H1 (cell line): Measurements from ENCODE around the gene IL31. TPM values are rescaled to one million over a fixed set of nuclear protein-coding genes. Genes with fewer than 3 reads are reported as not detected.

Experiments
- CTCF ChIA-PET: fragments of 300-600 bp; sonication (Branson Sonifier 250); formaldehyde crosslinking; loops from one replicate; lab custom pipeline; 2021; ENCODE audit not compliant: partially characterized antibody; lab: Charles Lee
- POLR2A ChIA-PET: fragments of 300-600 bp; sonication (Branson Sonifier 250); formaldehyde crosslinking; loops from one replicate; lab custom pipeline; 2021; ENCODE audit warnings: inconsistent platforms; ENCODE audit not compliant: partially characterized antibody; lab: Charles Lee
- DNase-seq, 2 experiments: peaks; one replicate each; pipeline versions ENCODE4 v3.0.0 to v3.0.0-alpha.2; 2010 to 2022; ENCODE audit warnings: low spot score in 2 of 2, low read depth in 1 of 2, mixed read lengths in 1 of 2
- FAIRE-seq: peaks from 2 replicates; lab custom pipeline; 2011; peaks lifted over from hg19 to GRCh38; lab: Jason Lieb, UNC
- H2AFZ ChIP-seq: 2 replicates; pipeline ENCODE4 v1.8.1; 2012; ENCODE audit warnings: low read length, inconsistent platforms
- H2AK5ac ChIP-seq: 2 replicates; pipeline ENCODE4 v1.6.1; 2013; ENCODE audit warnings: low read depth, low read length
- H2BK120ac ChIP-seq: replicated peaks from 2 replicates; pipeline ENCODE3; 2013; ENCODE audit warnings: low read depth, low read length, inconsistent platforms
- H2BK12ac ChIP-seq: 2 replicates; pipeline ENCODE4 v1.6.1; 2013; ENCODE audit warnings: low read depth, low read length
- H2BK15ac ChIP-seq: 2 replicates; pipeline ENCODE4 v1.6.1; 2013; ENCODE audit warnings: low read length
- H2BK20ac ChIP-seq: 2 replicates; pipeline ENCODE4 v1.6.1; 2013; ENCODE audit warnings: low read length
- H2BK5ac ChIP-seq: 2 replicates; pipeline ENCODE4 v1.6.1; 2013; ENCODE audit warnings: low read depth, low read length
- H3K14ac ChIP-seq: 2 replicates; pipeline ENCODE4 v1.6.1; 2013; ENCODE audit warnings: inconsistent platforms; ENCODE audit not compliant: insufficient read length
- H3K18ac ChIP-seq: 2 replicates; pipeline ENCODE4 v1.6.1; 2013; ENCODE audit warnings: low read length; ENCODE audit errors: extremely low read depth
- H3K23ac ChIP-seq: 2 replicates; pipeline ENCODE4 v1.6.1; 2013; ENCODE audit warnings: inconsistent platforms; ENCODE audit not compliant: insufficient read length
- H3K23me2 ChIP-seq: 2 replicates; pipeline ENCODE4 v1.6.1; 2013; ENCODE audit warnings: low read depth, low read length
- H3K27ac ChIP-seq: 2 replicates; pipeline ENCODE4 v1.6.1; 2011; ENCODE audit warnings: low read depth, low read length, inconsistent platforms
- H3K27me3 ChIP-seq, 4 experiments: replicated peaks in 1 of 4; 1 replicate in 1 of 4; 2 replicates in 3 of 4; pipeline versions ENCODE4 v1.6.1 to v1.8.1; 2011 to 2013; ENCODE audit warnings: low read length in 3 of 4, mild to moderate bottlenecking in 3 of 4, inconsistent platforms in 2 of 4, mixed read lengths in 2 of 4, moderate library complexity in 1 of 4; ENCODE audit not compliant: control insufficient read depth in 3 of 4, insufficient read depth in 3 of 4; ENCODE audit errors: extremely low read depth in 1 of 4
- H3K36me3 ChIP-seq, 4 experiments: 2 replicates each; pipeline versions ENCODE4 v1.6.1 to v1.8.1; 2011 to 2013; ENCODE audit warnings: mild to moderate bottlenecking in 4 of 4, low read length in 3 of 4, moderate library complexity in 2 of 4, control low read depth in 1 of 4, inconsistent platforms in 1 of 4; ENCODE audit not compliant: insufficient read depth in 4 of 4, control insufficient read depth in 2 of 4
- H3K4ac ChIP-seq: replicated peaks from 2 replicates; pipeline ENCODE3; 2013; ENCODE audit warnings: low read length, low read depth, mixed read lengths, inconsistent platforms; ENCODE audit not compliant: insufficient read length
- H3K4me1 ChIP-seq, 4 experiments: replicated peaks in 1 of 4; 1 replicate in 1 of 4; 2 replicates in 3 of 4; pipeline versions ENCODE4 v1.6.1 to v1.8.1; 2011 to 2013; ENCODE audit warnings: low read length in 3 of 4, inconsistent platforms in 2 of 4, mixed read lengths in 1 of 4; ENCODE audit not compliant: insufficient read depth in 4 of 4, control insufficient read depth in 3 of 4
- H3K4me2 ChIP-seq, 2 experiments: 2 replicates each; pipeline versions ENCODE4 v1.6.1 to v1.8.1; 2011 to 2013; ENCODE audit warnings: low read depth in 2 of 2, low read length in 2 of 2, control low read depth in 1 of 2, inconsistent platforms in 1 of 2, mild to moderate bottlenecking in 1 of 2; ENCODE audit not compliant: insufficient read depth in 1 of 2
- H3K4me3 ChIP-seq, 4 experiments: fragments of 200-600, 300-600 bp in 1 of 4; sonication (generic), shearing (Covaris generic), sonication (Bioruptor Twin) in 1 of 4; 2 replicates each; pipeline versions ENCODE4 v1.5.1 to v1.8.1; 2011 to 2016; ENCODE audit warnings: low read length in 4 of 4, low read depth in 3 of 4, control low read depth in 2 of 4, inconsistent platforms in 2 of 4, mild to moderate bottlenecking in 2 of 4, mixed read lengths in 1 of 4, moderate library complexity in 1 of 4; ENCODE audit not compliant: insufficient read depth in 2 of 4; ENCODE audit errors: extremely low read depth in 1 of 4
- H3K56ac ChIP-seq: replicated peaks from 2 replicates; pipeline ENCODE3; 2013; ENCODE audit warnings: low read depth, mild to moderate bottlenecking, mixed read lengths, low read length, inconsistent platforms; ENCODE audit not compliant: insufficient read length
- H3K79me1 ChIP-seq: 2 replicates; pipeline ENCODE4 v1.6.1; 2013; ENCODE audit warnings: low read depth, low read length, control low read depth
- H3K79me2 ChIP-seq, 2 experiments: 2 replicates each; pipeline versions ENCODE4 v1.6.1 to v1.8.1; 2012 to 2013; ENCODE audit warnings: low read length in 2 of 2, mild to moderate bottlenecking in 2 of 2, inconsistent platforms in 1 of 2; ENCODE audit not compliant: insufficient read depth in 2 of 2, control insufficient read depth in 1 of 2
- H3K9ac ChIP-seq, 4 experiments: replicated peaks in 1 of 4; 1 replicate in 1 of 4; 2 replicates in 3 of 4; pipeline versions ENCODE4 v1.6.1 to v1.8.1; 2011 to 2013; ENCODE audit warnings: low read depth in 3 of 4, low read length in 3 of 4, control low read depth in 2 of 4, mild to moderate bottlenecking in 2 of 4, moderate library complexity in 2 of 4, inconsistent platforms in 1 of 4; ENCODE audit errors: extremely low read depth in 1 of 4
- H3K9me3 ChIP-seq, 2 experiments: 2 replicates each; pipeline versions ENCODE4 v1.6.1 to v1.8.1; 2012 to 2013; ENCODE audit warnings: mild to moderate bottlenecking in 2 of 2, moderate library complexity in 2 of 2, control low read depth in 1 of 2, inconsistent platforms in 1 of 2, low read depth in 1 of 2, low read length in 1 of 2, mixed read lengths in 1 of 2; ENCODE audit not compliant: insufficient read depth in 2 of 2
- H4K20me1 ChIP-seq, 2 experiments: replicated peaks in 1 of 2; 2 replicates each; pipeline versions ENCODE3 to v1.8.1; 2011 to 2013; ENCODE audit warnings: inconsistent platforms in 2 of 2, low read length in 2 of 2, mild to moderate bottlenecking in 1 of 2; ENCODE audit not compliant: insufficient read depth in 2 of 2, control insufficient read depth in 1 of 2
- H4K5ac ChIP-seq: 2 replicates; pipeline ENCODE4 v1.6.1; 2013; ENCODE audit warnings: low read length, low read depth, mixed read lengths, inconsistent platforms; ENCODE audit not compliant: insufficient read length
- H4K8ac ChIP-seq: 2 replicates; pipeline ENCODE4 v1.8.0; 2013; ENCODE audit warnings: mild to moderate bottlenecking, moderate library complexity, low read length, inconsistent platforms; ENCODE audit not compliant: insufficient read depth; ENCODE audit errors: extremely low read depth
- H4K91ac ChIP-seq: replicated peaks from 2 replicates; pipeline ENCODE3; 2013; ENCODE audit warnings: low read length, mixed read lengths, inconsistent platforms; ENCODE audit not compliant: insufficient read length
- E2F6 ChIP-seq: IDR thresholded peaks from 2 replicates; pipeline ENCODE4 v1.6.1; 2012; ENCODE audit warnings: inconsistent platforms
- GABPA ChIP-seq: IDR thresholded peaks from 2 replicates; pipeline ENCODE4 v1.6.1; 2011; ENCODE audit warnings: mild to moderate bottlenecking, low read length, moderate library complexity, borderline replicate concordance; ENCODE audit not compliant: insufficient read depth
- HDAC6 ChIP-seq: IDR thresholded peaks from one replicate; pipeline ENCODE4 v1.7.1; 2012; ENCODE audit warnings: low read depth, mild to moderate bottlenecking, inconsistent platforms, low read length, moderate library complexity
- JUND ChIP-seq: IDR thresholded peaks from 2 replicates; pipeline ENCODE4 v1.6.1; 2011; ENCODE audit warnings: mild to moderate bottlenecking, improper control_type of control experiment, low read length
- KDM5A ChIP-seq: fragments of 200-600 bp; IDR thresholded peaks from 2 replicates; pipeline ENCODE4 v1.7.1; 2012; ENCODE audit warnings: mild to moderate bottlenecking, low read length, inconsistent platforms, mixed read lengths
- NANOG ChIP-seq: IDR thresholded peaks from 2 replicates; pipeline ENCODE4 v1.6.1; 2011; ENCODE audit warnings: low read length, low read depth, mild to moderate bottlenecking, inconsistent platforms; ENCODE audit not compliant: insufficient read depth, poor library complexity, severe bottlenecking
- POU5F1 ChIP-seq: IDR thresholded peaks from 2 replicates; pipeline ENCODE4 v1.6.1; 2011; ENCODE audit warnings: low read depth, mild to moderate bottlenecking, low read length, moderate library complexity
- RXRA ChIP-seq: IDR thresholded peaks from 2 replicates; pipeline ENCODE4 v1.6.1; 2011; ENCODE audit warnings: low read depth, mild to moderate bottlenecking, low read length, moderate library complexity; ENCODE audit not compliant: insufficient read depth
- SAP30 ChIP-seq: fragments of 300-600 bp; sonication (generic); IDR thresholded peaks from 2 replicates; pipeline ENCODE4 v1.7.1; 2012; ENCODE audit warnings: low read length, moderate library complexity, mild to moderate bottlenecking, inconsistent platforms; ENCODE audit not compliant: insufficient read depth, insufficient replicate concordance
- SIN3A ChIP-seq, 2 experiments: IDR thresholded peaks in 1 of 2; conservative IDR thresholded peaks in 1 of 2; 2 replicates each; pipeline ENCODE4 v1.6.1; 2011 to 2012; ENCODE audit warnings: low read length in 2 of 2, improper control_type of control experiment in 1 of 2, low read depth in 1 of 2, mild to moderate bottlenecking in 1 of 2
- SUZ12 ChIP-seq: fragments of 200-600 bp; sonication (generic); IDR thresholded peaks from 2 replicates; pipeline ENCODE4 v1.6.1; 2012; ENCODE audit warnings: mild to moderate bottlenecking, inconsistent platforms, low read length, moderate library complexity, mixed read lengths
- TAF1 ChIP-seq: IDR thresholded peaks from 2 replicates; pipeline ENCODE4 v1.6.1; 2011; ENCODE audit warnings: mild to moderate bottlenecking, low read depth, low read length
- WGBS, 2 experiments: shearing (Covaris generic) in 1 of 2; methylation state at CpG; one replicate each; pipeline versions ENCODE4 v1.1.6 to v1.1.7; 2013 to 2015; ENCODE audit warnings: low lambda C conversion rate in 2 of 2, mixed read lengths in 2 of 2, inconsistent platforms in 1 of 2, low coverage in 1 of 2, missing lambda C conversion rate in 1 of 2; ENCODE audit not compliant: insufficient replicate concordance in 2 of 2, insufficient coverage in 1 of 2, insufficient read length in 1 of 2; ENCODE audit errors: extremely low coverage in 1 of 2, missing lambda C conversion rate in 1 of 2; 5-methylcytosine and 5-hydroxymethylcytosine counted together
- polyA plus RNA-seq, 7 experiments: library from polyadenylated mRNA; depleted of rRNA in 3 of 7; stranded (reverse) in 5 of 7; unstranded in 2 of 7; fragments of >200 nt in 5 of 7; fragments of 200-250 nt in 2 of 7; gene quantifications; 1 replicate in 5 of 7; 2 replicates in 1 of 7; 4 replicates in 1 of 7; pipeline versions ENCODE4 v1.2.1 to v1.2.3, GENCODE V29; 2011 to 2013; ENCODE audit warnings: missing spikeins in 2 of 7, mixed read lengths in 2 of 7
- total RNA-seq: library from RNA; stranded (reverse); fragmentation: NEBNext Ultra II Directional; extraction: Animal tissue kit (Norgen Biotek cat#: 25700); gene quantifications from 2 replicates; pipeline ENCODE4 v1.2.1, GENCODE V29; 2021

Gene IL31
- total and polyA plus RNA-seq, 2 of the 8 experiments (the other 6 are each of a cell fraction or from before 2014, with no cell fraction given), result not detected

- no peak overlapping the region for H3K4ac ChIP-seq
- H3K79me2 ChIP-seq, result no peaks in the 10 kb centered on the region
- no peak overlapping the region for H2BK20ac ChIP-seq
- no peak overlapping the region for H2BK120ac ChIP-seq
- H3K27ac ChIP-seq, result no peak overlapping the region
- no peak overlapping the region for H4K8ac ChIP-seq
- peaks cover 0 to 6% (median under 1%) of the 10 kb centered on the region in 4 experiments; a peak in 3 of 8 replicates for H3K36me3 ChIP-seq
- POLR2A ChIA-PET, result interaction anchor here (0.8 to 17.6 kb wide), 2 partner anchors 18 to 362 kb away, joined by 3 to 230 read pairs; partner anchors contain the start of gene DIABLO
- H3K9me3 ChIP-seq, result no peaks in the 10 kb centered on the region
- H3K4me1 ChIP-seq, result peaks cover 0 to 10% (median 3%) of the 10 kb centered on the region in 4 experiments; a peak in 5 of 7 replicates
- H3K9ac ChIP-seq, result no peak overlapping the region
- no peak overlapping the region for H4K91ac ChIP-seq
- peaks cover 9 to 44% (median 27%) of the 10 kb centered on the region in 4 experiments; a peak in 6 of 7 replicates for H3K27me3 ChIP-seq
- no peak overlapping the region for H2AK5ac ChIP-seq
- no peak overlapping the region for H2BK5ac ChIP-seq
- H2AFZ ChIP-seq, result no peak overlapping the region
- H4K20me1 ChIP-seq, result peaks cover 8 to 9% of the 10 kb centered on the region in 2 experiments
- H2BK15ac ChIP-seq, result no peak overlapping the region
- H3K4me2 ChIP-seq, result no peak overlapping the region; a peak in 1 of 4 replicates
- TF ChIP-seq GABPA (no peak), HDAC6 (no peak), SIN3A (conservative IDR thresholded peaks at IDR 0.05 in 1 of 2, IDR thresholded peaks at IDR 0.05 in 1 of 2; ENCODE audit: low read depth in 1 of 2, low read length in 2 of 2) (no peak), E2F6 (no peak), SUZ12 (no peak), SAP30 (no peak), POU5F1 (no peak), JUND (no peak), KDM5A (no peak), NANOG (no peak), RXRA (no peak), TAF1 (no peak)
- no peak overlapping the region for H3K23ac ChIP-seq
- CTCF ChIA-PET, result interaction anchor here (0.6 to 4.0 kb wide), 6 partner anchors 11 to 71 kb away, joined by 3 to 18 read pairs (median 3); partner anchors contain the start of gene DIABLO
- H3K79me1 ChIP-seq, result no peaks in the 10 kb centered on the region
- no peak overlapping the region for H2BK12ac ChIP-seq
- WGBS, 2 experiments, result 96% methylated on average over 3 of the region's 6 CpGs; no CpG with 5 or more reads in 1 of the 2 experiments
- no peak for FAIRE-seq
- peaks cover 9% of the 10 kb centered on the region; the same call in 1 of the 2 replicates for H3K23me2 ChIP-seq
- H3K14ac ChIP-seq, result no peak overlapping the region
- no peak overlapping the region for H4K5ac ChIP-seq
- DNase-seq, result no peak
- no peak overlapping the region for H3K18ac ChIP-seq
- H3K4me3 ChIP-seq, result no peak overlapping the region
- no peak overlapping the region for H3K56ac ChIP-seq
These were observed 28.0 kb upstream of the IL31 start for GRCh38 chr12:122202017-122202416.
